Right lung (tissue), 5 donors: Measurements from ENCODE around the gene MUSK. TPM values are rescaled to one million over a fixed set of nuclear protein-coding genes. Genes with fewer than 3 reads are reported as not detected.
"Not testable (repeated sequence)": the region's sequence is repeated elsewhere in the genome, so short reads cannot be mapped to it uniquely, and the experiment has no call there.

Experiments used
- DNase-seq, 2 donors: peaks; one replicate each; pipeline ENCODE4 v3.0.0-alpha.2; 2013
- polyA plus RNA-seq, 5 donors: library from polyadenylated mRNA; unstranded; fragments of 120-200 nt; gene quantifications; one replicate each; pipeline versions ENCODE4 v1.2.1 to v1.2.3, GENCODE V29; 2013; ENCODE audit warnings: inconsistent platforms in 1 of 5, low replicate concordance in 1 of 5; ENCODE audit not compliant: insufficient read length in 5 of 5, insufficient read depth in 1 of 5

MUSK gene
- polyA plus RNA-seq, 5 donors, result 0.43 to 0.67 (median 0.55) TPM

GRCh38 chr9:110691002-110691549 is 22.5 kb downstream of the MUSK start:
- no peak for DNase-seq

GRCh38 chr9:110695846-110696245 is 27.3 kb downstream of the MUSK start:
- not testable (repeated sequence) for DNase-seq

- no peak for DNase-seq
These were observed 32.4 kb downstream of the MUSK start for GRCh38 chr9:110700953-110701352.

- no peak for DNase-seq
These were observed 35.1 kb downstream of the MUSK start for GRCh38 chr9:110703669-110704068.

GRCh38 chr9:110707419-110707818 is 38.8 kb downstream of the MUSK start:
- DNase-seq, result no peak

- no peak for DNase-seq
These were observed 41.8 kb downstream of the MUSK start for GRCh38 chr9:110710420-110710819.

GRCh38 chr9:110712955-110713354 is 44.4 kb downstream of the MUSK start:
- no peak for DNase-seq

GRCh38 chr9:110714314-110714713 is 45.7 kb downstream of the MUSK start:
- peak in 1 of 2 donors; percentile 14 for DNase-seq

GRCh38 chr9:110728058-110728457 is 59.5 kb downstream of the MUSK start:
- DNase-seq, result no peak

- no peak for DNase-seq
These were observed 61.0 kb downstream of the MUSK start for GRCh38 chr9:110729641-110730040.

- peak in 1 of 2 donors; percentile 48 for DNase-seq
These were observed 62.9 kb downstream of the MUSK start for GRCh38 chr9:110731437-110732028.

- DNase-seq, result no peak
These were observed 70.4 kb downstream of the MUSK start for GRCh38 chr9:110738982-110739381.

GRCh38 chr9:110742741-110743371 is 74.3 kb downstream of the MUSK start:
- DNase-seq, result peak in 1 of 2 donors; percentile 36

GRCh38 chr9:110744715-110745384 is 76.3 kb downstream of the MUSK start:
- peak; percentile 41 to 42 for DNase-seq

GRCh38 chr9:110745676-110746075 is 77.1 kb downstream of the MUSK start:
- DNase-seq, result no peak

- no peak for DNase-seq
These were observed 77.8 kb downstream of the MUSK start for GRCh38 chr9:110746211-110746930.

GRCh38 chr9:110748251-110748893 is 79.8 kb downstream of the MUSK start:
- no peak for DNase-seq

GRCh38 chr9:110750272-110750671 is 81.7 kb downstream of the MUSK start:
- DNase-seq, result no peak

- DNase-seq, result no peak
These were observed 83.4 kb downstream of the MUSK start for GRCh38 chr9:110751971-110752370.

- no peak for DNase-seq
These were observed 84.2 kb downstream of the MUSK start for GRCh38 chr9:110752766-110753165.

- no peak for DNase-seq
These were observed 85.2 kb downstream of the MUSK start for GRCh38 chr9:110753731-110754231.
